ENCODE measurements around the gene SPIRE2.
"Not testable (repeated sequence)": the region's sequence is repeated elsewhere in the genome, so short reads cannot be mapped to it uniquely, and the experiment has no call there.

SPIRE2 gene

DNA sequence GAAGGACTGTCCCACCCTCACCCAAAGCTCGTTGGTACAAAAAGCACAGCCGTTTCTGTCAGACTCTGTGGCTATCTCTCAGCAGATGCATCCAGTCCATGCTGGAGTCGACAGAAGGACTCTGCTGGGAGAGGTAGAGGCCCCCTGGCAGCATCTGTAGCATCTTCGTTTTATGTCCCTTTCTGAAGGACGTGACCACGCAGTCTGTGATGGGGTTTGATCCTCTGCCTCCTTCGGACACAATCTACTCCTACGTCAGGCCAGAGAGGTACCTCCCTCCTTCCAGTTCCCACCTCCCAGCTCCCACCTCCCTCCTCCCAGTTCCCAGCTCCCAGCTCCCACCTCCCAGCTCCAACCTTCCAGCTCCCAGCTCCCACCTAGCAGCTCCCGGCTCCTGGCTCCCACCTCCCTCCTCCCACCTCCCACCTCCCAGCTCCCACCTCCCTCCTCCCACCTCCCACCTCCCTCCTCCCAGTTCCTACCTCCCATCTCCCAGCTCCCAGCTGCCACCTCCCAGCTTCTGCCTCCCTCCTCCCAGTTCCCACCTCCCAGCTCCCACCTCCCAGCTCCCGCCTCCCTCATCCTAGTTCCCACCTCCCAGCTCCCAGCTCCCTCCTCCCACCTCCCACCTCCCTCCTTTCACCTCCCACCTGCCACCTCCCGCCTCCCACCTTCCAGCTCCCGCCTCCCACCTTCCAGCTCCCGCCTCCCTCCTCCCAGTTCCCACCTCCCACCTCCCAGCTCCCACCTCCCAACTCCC, 79.0 kb downstream of the SPIRE2 start:
- H3K27ac ChIP-seq: peak overlapping the region in 1 of 21 experiments; percentile 17
- no peak overlapping the region for H3K4me3 ChIP-seq

DNA sequence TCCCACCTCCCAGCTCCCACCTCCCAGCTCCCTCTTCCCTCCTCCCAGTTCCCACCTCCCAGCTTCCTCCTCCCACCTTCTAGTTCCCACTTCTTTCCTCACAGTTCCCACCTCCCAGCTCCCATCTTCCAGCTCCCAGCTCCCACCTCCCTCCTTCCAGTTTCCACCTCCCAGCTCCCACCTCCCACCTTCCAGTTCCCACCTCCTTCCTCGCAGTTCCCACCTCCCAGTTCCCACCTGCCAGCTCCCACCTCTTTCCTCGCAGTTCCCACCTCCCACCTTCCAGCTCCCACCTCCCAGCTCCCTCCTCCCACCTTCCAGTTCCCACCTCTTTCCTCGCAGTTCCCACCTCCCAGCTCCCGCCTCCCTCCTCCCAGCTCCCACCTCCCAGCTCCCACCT, 80.0 kb downstream of the SPIRE2 start:
- Histone ChIP-seq H3K4me3 (no peak overlapping the region), H3K27ac (peak overlapping the region in 1 of 21 experiments; percentile 10)

GRCh38 chr16:89909777-89910716, 81.8 kb downstream of the SPIRE2 start:
- peak overlapping the region in 3 of 21 experiments; percentile 4 to 48 (median 15) for H3K27ac ChIP-seq
- no peak overlapping the region for H3K4me3 ChIP-seq

- peak overlapping the region in 1 of 21 experiments; percentile 15 for H3K27ac ChIP-seq
- H3K4me3 ChIP-seq: no peak overlapping the region
Observed at GRCh38 chr16:89910717-89911354, 82.6 kb downstream of the SPIRE2 start.

GRCh38 chr16:89911375-89911774, 83.1 kb downstream of the SPIRE2 start:
- Histone ChIP-seq H3K27ac (no peak overlapping the region), H3K4me3 (no peak overlapping the region)

- Histone ChIP-seq H3K4me3 (no peak overlapping the region), H3K27ac (no peak overlapping the region)
Observed at GRCh38 chr16:89912143-89912542, 83.9 kb downstream of the SPIRE2 start.

GRCh38 chr16:89912627-89913026, 84.4 kb downstream of the SPIRE2 start:
- Histone ChIP-seq H3K4me3 (no peak overlapping the region), H3K27ac (no peak overlapping the region)

DNA sequence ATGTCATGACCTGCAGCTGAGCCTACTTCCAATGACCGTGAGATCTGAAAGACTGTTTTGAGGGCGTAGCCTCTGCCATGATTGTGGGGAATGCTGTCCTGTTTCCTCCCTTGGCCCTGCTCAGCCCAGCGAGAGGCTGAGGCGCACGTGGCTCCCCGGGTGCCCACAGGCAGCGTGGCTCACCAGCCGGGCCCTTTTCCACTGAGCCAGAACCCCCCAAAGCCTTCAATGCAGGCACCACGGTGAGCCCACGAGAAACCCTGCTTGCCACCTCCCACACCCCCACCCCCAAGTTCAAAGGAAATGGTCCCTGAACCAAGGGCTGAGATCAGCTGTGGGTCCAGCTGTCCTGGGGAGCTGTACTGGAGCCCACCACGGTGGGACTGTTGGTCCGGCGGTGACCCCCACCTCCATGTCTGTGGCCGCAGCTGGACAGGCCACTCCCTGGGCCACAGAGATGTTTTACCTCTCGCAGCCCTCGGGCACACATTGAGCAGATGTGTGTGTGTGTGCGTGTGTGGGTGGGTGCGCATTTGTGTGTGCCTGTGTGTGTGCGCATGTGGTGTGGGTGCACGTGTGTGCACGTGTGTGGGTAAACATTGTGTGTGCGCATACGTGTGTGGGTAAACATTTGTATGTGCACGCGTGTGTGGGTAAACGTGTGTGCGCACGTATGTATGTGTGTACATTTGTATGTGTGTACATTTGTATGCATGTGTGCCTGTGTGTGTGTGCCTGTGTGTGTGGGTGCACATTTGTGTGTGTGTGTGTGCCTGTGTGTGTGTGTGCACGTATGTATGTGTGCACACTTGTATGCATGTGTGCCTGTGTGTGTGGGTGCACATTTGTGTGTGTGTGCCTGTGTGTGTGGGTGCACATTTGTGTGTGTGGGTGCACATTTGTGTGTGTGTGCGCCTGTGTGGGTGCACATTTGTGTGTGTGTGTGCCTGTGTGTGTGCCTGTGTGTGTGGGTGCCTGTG, 85.4 kb downstream of the SPIRE2 start:
- H3K4me3 ChIP-seq: no peak overlapping the region
- no peak overlapping the region for H3K27ac ChIP-seq

DNA sequence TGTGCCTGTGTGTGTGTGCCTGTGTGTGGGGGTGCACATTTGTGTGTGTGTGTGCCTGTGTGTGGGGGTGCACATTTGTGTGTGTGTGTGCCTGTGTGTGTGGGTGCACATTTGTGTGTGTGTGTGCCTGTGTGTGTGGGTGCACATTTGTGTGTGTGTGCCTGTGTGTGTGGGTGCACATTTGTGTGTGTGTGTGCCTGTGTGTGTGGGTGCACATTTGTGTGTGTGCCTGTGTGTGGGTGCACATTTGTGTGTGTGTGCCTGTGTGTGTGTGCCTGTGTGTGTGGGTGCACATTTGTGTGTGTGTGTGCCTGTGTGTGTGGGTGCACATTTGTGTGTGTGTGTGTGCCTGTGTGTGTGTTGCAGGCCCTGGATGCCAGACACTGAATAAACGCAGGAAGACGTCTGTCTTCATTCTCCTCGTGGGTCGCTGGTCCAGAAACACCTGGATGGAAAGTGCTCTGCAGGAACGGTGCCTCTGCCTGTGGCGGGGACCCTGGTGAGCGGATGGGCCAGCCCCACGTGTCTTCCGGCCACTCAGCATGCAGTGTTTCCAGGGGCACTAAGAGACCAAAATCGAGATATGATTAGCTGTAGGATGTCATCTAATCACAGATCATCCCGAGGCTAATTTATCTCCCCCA, 86.5 kb downstream of the SPIRE2 start:
- not testable (repeated sequence) for H3K4me3 ChIP-seq, H3K27ac ChIP-seq

DNA sequence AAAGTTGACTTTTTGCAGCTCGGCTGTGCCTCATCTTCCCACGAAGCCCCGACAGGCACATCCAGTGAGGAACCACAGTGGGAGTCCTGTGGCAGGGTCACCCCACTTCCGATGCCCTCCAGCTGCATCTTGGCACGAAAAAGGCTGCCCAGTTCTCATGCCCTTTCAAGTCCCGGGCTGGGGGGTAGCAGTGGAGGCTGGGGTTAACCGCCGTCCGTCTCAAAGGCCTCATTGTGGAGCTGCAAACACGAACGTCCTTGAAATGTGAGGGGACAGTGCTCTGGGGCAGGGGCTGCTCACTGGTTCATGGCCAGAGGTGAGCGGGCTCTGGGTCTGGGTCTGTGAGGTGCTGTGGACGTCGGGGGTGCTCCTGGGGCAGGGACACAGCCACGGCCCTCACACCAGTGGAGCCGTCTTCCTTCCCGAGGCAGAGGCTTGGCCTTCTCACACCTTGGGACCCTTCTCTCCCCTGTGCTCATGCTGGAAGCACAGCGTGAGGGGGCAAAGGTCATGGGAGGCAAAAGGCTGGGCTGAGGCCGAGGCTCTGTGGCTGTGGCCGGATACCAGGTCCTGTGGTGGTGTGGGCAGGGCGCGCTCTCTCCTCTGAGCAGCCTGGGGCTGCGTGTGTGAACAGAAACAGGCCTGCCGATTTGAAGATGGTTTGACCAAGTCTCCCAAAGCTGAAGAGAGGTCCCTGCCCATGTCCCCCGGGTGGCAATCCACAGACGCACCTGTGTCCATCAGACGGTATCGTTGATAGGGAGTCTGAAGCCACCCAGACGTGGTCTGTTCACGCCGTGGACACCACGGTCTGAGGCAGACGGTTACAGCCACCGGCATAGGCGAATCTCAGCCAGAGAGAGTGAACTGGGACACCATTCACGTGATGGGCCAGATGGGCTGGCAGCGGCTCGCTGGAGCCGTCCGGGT, 87.3 kb downstream of the SPIRE2 start:
- peak overlapping the region in 3 of 21 experiments; percentile 26 to 45 (median 29) for H3K27ac ChIP-seq
- no peak overlapping the region for H3K4me3 ChIP-seq

DNA sequence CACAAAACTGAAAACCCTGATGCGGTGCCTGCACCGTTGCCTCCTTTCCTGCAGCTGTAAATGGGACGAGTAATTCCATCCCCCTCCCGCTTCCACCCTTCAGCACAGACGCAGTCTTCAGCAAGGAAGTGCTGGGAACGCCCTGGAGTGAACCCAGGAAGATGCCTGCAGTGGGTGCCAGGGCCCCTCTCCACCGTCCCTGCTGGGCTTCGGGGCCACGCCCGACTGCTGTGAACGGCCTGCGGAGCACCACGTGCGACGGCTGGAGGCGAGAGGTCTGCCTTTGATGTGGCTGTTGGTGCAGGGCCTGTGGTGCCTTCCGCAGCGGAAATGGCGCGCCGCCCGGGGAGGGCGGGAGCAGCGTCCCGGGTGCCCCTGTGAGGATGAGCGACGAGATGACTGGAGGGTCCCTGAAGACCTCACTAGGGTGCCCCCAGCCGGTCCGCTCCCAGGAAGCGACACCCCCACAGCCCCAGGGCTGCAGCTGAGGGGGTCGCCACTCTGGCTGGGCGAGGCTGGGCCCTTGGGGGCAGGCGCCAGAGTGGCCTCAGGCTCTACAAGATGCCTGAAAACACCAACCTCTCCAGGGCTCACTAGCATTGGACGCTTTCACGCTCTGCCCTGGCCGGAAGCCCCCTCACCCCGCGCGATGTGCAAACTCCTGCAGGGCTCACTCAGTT, 89.6 kb downstream of the SPIRE2 start:
- peak overlapping the region in 16 of 21 experiments; percentile 16 to 80 (median 61) for H3K27ac ChIP-seq

GRCh38 chr16:89918453-89919347, 90.4 kb downstream of the SPIRE2 start, which contains the start of gene MC1R:
Gene MC1R (plus strand): TSS chr16:89918862. CDS start chr16:89919259, 397 bp downstream.
- H3K27ac ChIP-seq: peak within 1 kb of the TSS in 17 of 21 experiments; percentile 16 to 80 (median 64)
- H3K4me3 ChIP-seq: peak within 1 kb of the TSS; percentile 5 to 35 (median 17)

More for the DNA sequence above, 89.6 kb downstream of the SPIRE2 start:
- peak overlapping the region; percentile 5 to 35 (median 17) for H3K4me3 ChIP-seq

- no peak overlapping the region for H3K4me3 ChIP-seq
- peak overlapping the region in 7 of 21 experiments; percentile 5 to 88 (median 74) for H3K27ac ChIP-seq
Observed at GRCh38 chr16:89919535-89920406, 91.5 kb downstream of the SPIRE2 start.

DNA sequence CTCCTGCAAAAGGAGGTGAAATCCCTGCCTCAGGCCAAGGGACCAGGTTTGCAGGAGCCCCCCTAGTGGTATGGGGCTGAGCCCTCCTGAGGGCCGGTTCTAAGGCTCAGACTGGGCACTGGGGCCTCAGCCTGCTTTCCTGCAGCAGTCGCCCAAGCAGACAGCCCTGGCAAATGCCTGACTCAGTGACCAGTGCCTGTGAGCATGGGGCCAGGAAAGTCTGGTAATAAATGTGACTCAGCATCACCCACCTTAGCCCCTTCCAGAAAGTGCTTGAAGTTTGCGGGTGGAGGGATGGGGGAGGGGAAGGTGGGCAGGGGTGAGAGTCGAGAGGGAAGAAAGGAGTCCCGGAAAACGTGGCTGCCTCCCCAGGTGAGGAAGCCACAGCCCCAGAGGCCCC, 92.4 kb downstream of the SPIRE2 start:
- H3K27ac ChIP-seq: peak overlapping the region in 17 of 21 experiments; percentile 19 to 95 (median 82)
- H3K4me3 ChIP-seq: no peak overlapping the region
